HG02678 (cell line): ENCODE measurements around the gene ZC3H7A.
A peak's percentile ranks its signal among the peaks of the same experiment; 100 is the strongest.

ENCODE experiments used
- ATAC-seq: cut with Tn5 transposase; IDR thresholded peaks from one replicate; pipeline ENCODE4 v1.9.1; 2021; ENCODE audit warnings: mild to moderate bottlenecking, moderate library complexity; ENCODE audit not compliant: unreplicated experiment

ZC3H7A gene

GRCh38 chr16:11738742-11739544, 58.1 kb downstream of the ZC3H7A start:
- ATAC-seq = no peak

GRCh38 chr16:11737713-11738112, 59.3 kb downstream of the ZC3H7A start:
- no peak for ATAC-seq

- ATAC-seq = no peak
These were observed 60.2 kb downstream of the ZC3H7A start for GRCh38 chr16:11736903-11737302.

- ATAC-seq = no peak
These were observed 61.3 kb downstream of the ZC3H7A start for GRCh38 chr16:11735787-11736186.

GRCh38 chr16:11734653-11735043, 62.4 kb downstream of the ZC3H7A start:
- no peak for ATAC-seq

- ATAC-seq = peak; percentile 62
These were observed 62.9 kb downstream of the ZC3H7A start for GRCh38 chr16:11734025-11734652.

- no peak for ATAC-seq
These were observed 65.8 kb downstream of the ZC3H7A start for GRCh38 chr16:11731222-11731621.

GRCh38 chr16:11729787-11730186, 67.3 kb downstream of the ZC3H7A start:
- ATAC-seq = no peak

- ATAC-seq = no peak
These were observed 69.1 kb downstream of the ZC3H7A start for GRCh38 chr16:11727796-11728543.

GRCh38 chr16:11726008-11726407, 71.0 kb downstream of the ZC3H7A start:
- ATAC-seq = no peak

- ATAC-seq = no peak
These were observed 71.6 kb downstream of the ZC3H7A start for GRCh38 chr16:11725457-11725856.

GRCh38 chr16:11722468-11722808, 74.6 kb downstream of the ZC3H7A start:
- ATAC-seq = no peak

- ATAC-seq = no peak
These were observed 75.1 kb downstream of the ZC3H7A start for GRCh38 chr16:11721781-11722467.

GRCh38 chr16:11719762-11720161, 77.3 kb downstream of the ZC3H7A start:
- no peak for ATAC-seq

- no peak for ATAC-seq
These were observed 77.9 kb downstream of the ZC3H7A start for GRCh38 chr16:11719171-11719570.

GRCh38 chr16:11717811-11718210, 79.2 kb downstream of the ZC3H7A start:
- ATAC-seq = no peak

- ATAC-seq = no peak
These were observed 80.7 kb downstream of the ZC3H7A start for GRCh38 chr16:11716336-11716735.

- ATAC-seq = no peak
These were observed 81.7 kb downstream of the ZC3H7A start for GRCh38 chr16:11715246-11715947.

GRCh38 chr16:11712122-11712521, 84.9 kb downstream of the ZC3H7A start:
- ATAC-seq = no peak

GRCh38 chr16:11711662-11712061, 85.4 kb downstream of the ZC3H7A start:
- no peak for ATAC-seq

- ATAC-seq = no peak
These were observed 88.6 kb downstream of the ZC3H7A start for GRCh38 chr16:11708421-11708820.
